ENCODE measurements around the gene SHISA9. TPM values are rescaled to one million over a fixed set of nuclear protein-coding genes. Genes with fewer than 3 reads are reported as not detected.

The SHISA9 gene
- total and polyA plus RNA-seq, 2 of the 4 experiments (the other 2 are of a cell fraction), result under 0.01 TPM; not detected in 1

DNA sequence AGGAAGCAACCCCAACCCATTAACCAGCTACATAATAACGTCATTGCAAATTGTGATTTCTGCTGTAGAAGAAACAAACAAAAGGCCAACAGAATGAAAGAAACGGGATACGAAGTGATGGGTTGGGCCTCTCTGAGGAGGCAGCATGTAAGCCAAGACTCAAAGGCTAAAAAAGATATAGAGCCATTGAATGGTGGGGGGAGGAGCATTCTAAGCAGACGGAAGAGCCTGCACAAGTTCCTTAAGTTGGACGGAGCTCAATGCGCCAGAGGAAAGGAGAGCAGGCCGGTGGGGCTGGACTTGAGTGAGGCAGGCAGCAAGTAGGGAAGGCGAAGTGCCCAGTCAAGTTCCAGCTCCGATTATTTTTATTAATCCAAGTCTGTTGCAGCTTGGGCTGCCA, 160.3 kb downstream of the SHISA9 start:
- DNase-seq, result no peak
- Histone ChIP-seq H2AFZ (replicated peaks; ENCODE audit: low read length, poor library complexity) (no peak overlapping the region), H2BK20ac (ENCODE audit: low read depth, low read length) (no peak overlapping the region), H3K9ac (ENCODE audit: low read depth, low read length) (no peak overlapping the region), H4K20me1 (ENCODE audit: insufficient read depth, low read length) (no peaks in the 10 kb centered on the region), H2AK5ac (ENCODE audit: low read depth, low read length) (no peak overlapping the region), H3K4me2 (ENCODE audit: low read depth, low read length) (no peak overlapping the region), H4K8ac (ENCODE audit: low read depth in 2 of 2, low read length in 2 of 2) (no peak overlapping the region), H3K14ac (replicated peaks; ENCODE audit: low read depth, low read length) (no peak overlapping the region), H3K9me3 (ENCODE audit: control insufficient read depth, insufficient read depth, low read length) (peaks cover 27% of the 10 kb centered on the region), H3K4me1 (ENCODE audit: control insufficient read depth, insufficient read depth, low read length) (no peaks in the 10 kb centered on the region), H2AK9ac (replicated peaks; ENCODE audit: low read depth, low read length, poor library complexity) (no peak overlapping the region), H3K79me1 (ENCODE audit: low read depth in 1 of 2, low read length in 2 of 2) (no peaks in the 10 kb centered on the region), H2BK5ac (ENCODE audit: low read depth, low read length, poor library complexity, severe bottlenecking) (no peak overlapping the region), H4K5ac (ENCODE audit: low read depth, low read length) (no peak overlapping the region), H3K36me3 (ENCODE audit: control insufficient read depth, insufficient read depth, low read length) (no peaks in the 10 kb centered on the region), H4K91ac (ENCODE audit: insufficient read depth, low read depth, low read length) (no peak overlapping the region), H3K18ac (ENCODE audit: low read depth, low read length) (no peak overlapping the region), H2BK120ac (ENCODE audit: low read depth, low read length) (no peak overlapping the region), H2BK15ac (ENCODE audit: low read depth, low read length) (no peak overlapping the region), H3K27me3 (ENCODE audit: control insufficient read depth, insufficient read depth, low read length) (no peaks in the 10 kb centered on the region), H3K4me3 (ENCODE audit: insufficient read depth, low read depth, low read length) (no peak overlapping the region), H3K9me1 (ENCODE audit: insufficient read depth, low read length) (no peaks in the 10 kb centered on the region), H3K23ac (ENCODE audit: low read depth, low read length) (no peak overlapping the region), H3K56ac (ENCODE audit: extremely low read depth, insufficient read depth, low read length) (no peak overlapping the region), H3K4ac (ENCODE audit: low read depth, low read length) (no peak overlapping the region), H3K27ac (ENCODE audit: insufficient read depth, low read length) (no peak overlapping the region)
- intact Hi-C loops (cut with micrococcal nuclease), result no loop called here
- ChIA-PET POLR2A (ENCODE audit: unreplicated experiment) (no interaction called here), CTCF (no interaction called here)
- in situ Hi-C loops (cut with MboI; ENCODE audit: low sequenced_read_pairs), result no loop called here
- no peak for ATAC-seq (ENCODE audit: low read depth)
- dilution Hi-C loops (cut with HindIII; ENCODE audit: low sequenced_read_pairs, unreplicated experiment), result no loop called here
- TF ChIP-seq SMC3 (IDR thresholded peaks at IDR 0.05; ENCODE audit: low read depth, low read length) (no peak), POLR2A (IDR thresholded peaks at IDR 0.05; ENCODE audit: low read depth, low read length) (no peak), CEBPB (IDR thresholded peaks at IDR 0.05; ENCODE audit: low read depth, low read length) (no peak), RFX5 (IDR thresholded peaks at IDR 0.05; ENCODE audit: low read depth, low read length) (no peak), FOS (IDR thresholded peaks at IDR 0.05; ENCODE audit: low read depth, low read length) (no peak), RCOR1 (IDR thresholded peaks at IDR 0.05; ENCODE audit: insufficient replicate concordance, low read length) (no peak), NFE2L2 (IDR thresholded peaks at IDR 0.05; ENCODE audit: low read depth, low read length) (no peak), MXI1 (IDR thresholded peaks at IDR 0.05; ENCODE audit: borderline replicate concordance, low read depth, low read length) (no peak), MAFK (IDR thresholded peaks at IDR 0.05; ENCODE audit: low read depth, low read length) (no peak), MAZ (IDR thresholded peaks at IDR 0.05; ENCODE audit: borderline replicate concordance, low read depth, low read length) (no peak), CHD1 (IDR thresholded peaks at IDR 0.05; ENCODE audit: low read depth, low read length) (no peak), BHLHE40 (IDR thresholded peaks at IDR 0.05; ENCODE audit: low read depth, low read length) (no peak), RAD21 (IDR thresholded peaks at IDR 0.05; ENCODE audit: low read length) (no peak)
- TF ChIP-seq, protein P1, sequence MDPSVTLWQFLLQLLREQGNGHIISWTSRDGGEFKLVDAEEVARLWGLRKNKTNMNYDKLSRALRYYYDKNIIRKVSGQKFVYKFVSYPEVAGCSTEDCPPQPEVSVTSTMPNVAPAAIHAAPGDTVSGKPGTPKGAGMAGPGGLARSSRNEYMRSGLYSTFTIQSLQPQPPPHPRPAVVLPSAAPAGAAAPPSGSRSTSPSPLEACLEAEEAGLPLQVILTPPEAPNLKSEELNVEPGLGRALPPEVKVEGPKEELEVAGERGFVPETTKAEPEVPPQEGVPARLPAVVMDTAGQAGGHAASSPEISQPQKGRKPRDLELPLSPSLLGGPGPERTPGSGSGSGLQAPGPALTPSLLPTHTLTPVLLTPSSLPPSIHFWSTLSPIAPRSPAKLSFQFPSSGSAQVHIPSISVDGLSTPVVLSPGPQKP (IDR thresholded peaks at IDR 0.05; ENCODE audit: borderline replicate concordance, low read depth, low read length), result no peak
- TF ChIP-seq, protein P2, sequence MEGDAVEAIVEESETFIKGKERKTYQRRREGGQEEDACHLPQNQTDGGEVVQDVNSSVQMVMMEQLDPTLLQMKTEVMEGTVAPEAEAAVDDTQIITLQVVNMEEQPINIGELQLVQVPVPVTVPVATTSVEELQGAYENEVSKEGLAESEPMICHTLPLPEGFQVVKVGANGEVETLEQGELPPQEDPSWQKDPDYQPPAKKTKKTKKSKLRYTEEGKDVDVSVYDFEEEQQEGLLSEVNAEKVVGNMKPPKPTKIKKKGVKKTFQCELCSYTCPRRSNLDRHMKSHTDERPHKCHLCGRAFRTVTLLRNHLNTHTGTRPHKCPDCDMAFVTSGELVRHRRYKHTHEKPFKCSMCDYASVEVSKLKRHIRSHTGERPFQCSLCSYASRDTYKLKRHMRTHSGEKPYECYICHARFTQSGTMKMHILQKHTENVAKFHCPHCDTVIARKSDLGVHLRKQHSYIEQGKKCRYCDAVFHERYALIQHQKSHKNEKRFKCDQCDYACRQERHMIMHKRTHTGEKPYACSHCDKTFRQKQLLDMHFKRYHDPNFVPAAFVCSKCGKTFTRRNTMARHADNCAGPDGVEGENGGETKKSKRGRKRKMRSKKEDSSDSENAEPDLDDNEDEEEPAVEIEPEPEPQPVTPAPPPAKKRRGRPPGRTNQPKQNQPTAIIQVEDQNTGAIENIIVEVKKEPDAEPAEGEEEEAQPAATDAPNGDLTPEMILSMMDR (conservative IDR thresholded peaks at IDR 0.05; ENCODE audit: low read depth, low read length), result no peak
- TF ChIP-seq, protein P3, sequence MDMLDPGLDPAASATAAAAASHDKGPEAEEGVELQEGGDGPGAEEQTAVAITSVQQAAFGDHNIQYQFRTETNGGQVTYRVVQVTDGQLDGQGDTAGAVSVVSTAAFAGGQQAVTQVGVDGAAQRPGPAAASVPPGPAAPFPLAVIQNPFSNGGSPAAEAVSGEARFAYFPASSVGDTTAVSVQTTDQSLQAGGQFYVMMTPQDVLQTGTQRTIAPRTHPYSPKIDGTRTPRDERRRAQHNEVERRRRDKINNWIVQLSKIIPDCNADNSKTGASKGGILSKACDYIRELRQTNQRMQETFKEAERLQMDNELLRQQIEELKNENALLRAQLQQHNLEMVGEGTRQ (IDR thresholded peaks at IDR 0.05; ENCODE audit: low read depth, low read length), result no peak
- BruUV-seq (replicated peaks), result no TSS peak
- WGBS, 2 experiments (ENCODE audit: extremely low coverage in 2 of 2, insufficient read length in 1 of 2), result 48% methylated on average over 7 of the region's 9 CpGs; no CpG with 5 or more reads in 1 of the 2 experiments
